Measurements from ENCODE around the gene YJEFN3. TPM values are rescaled to one million over a fixed set of nuclear protein-coding genes. Genes with fewer than 3 reads are reported as not detected.

YJEFN3 gene
- total RNA-seq, 2 donors from 2014 or later: 0.85 to 1.5 TPM

DNA sequence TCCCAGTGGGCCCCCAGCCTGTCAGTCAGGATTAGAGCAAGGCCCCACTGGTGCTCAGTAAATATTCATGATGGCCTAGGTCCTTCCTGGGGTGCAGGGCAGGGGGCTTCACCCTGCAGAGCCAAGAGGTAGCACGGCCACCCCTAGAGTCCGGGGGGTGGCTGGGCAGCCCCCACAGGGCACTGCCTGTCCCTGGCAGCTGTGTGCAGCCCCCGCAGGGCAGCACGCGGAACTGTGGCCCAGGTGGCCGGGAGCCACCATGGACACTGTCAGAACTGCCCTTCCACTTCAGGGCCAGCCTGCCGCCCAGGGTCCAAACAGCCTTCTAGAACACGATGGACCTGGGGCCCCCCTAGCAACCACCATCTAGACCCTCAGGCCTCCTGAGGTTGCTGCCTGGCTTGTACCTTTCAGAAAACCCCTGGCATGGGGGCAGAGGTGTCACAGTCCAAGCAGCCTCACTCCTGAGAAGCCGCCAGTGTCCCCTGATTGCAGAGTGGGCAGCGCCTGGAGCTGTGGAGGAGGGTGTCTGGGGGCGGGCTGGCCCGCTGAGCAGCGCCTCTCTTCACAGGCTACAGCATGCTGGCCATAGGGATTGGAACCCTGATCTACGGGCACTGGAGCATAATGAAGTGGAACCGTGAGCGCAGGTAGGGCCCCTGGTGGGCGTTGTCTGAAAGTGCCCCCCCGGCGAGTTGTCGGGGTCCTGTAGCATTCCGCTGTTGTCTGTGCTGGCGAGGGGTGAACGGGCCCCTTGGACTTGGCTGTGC is 2.9 kb upstream of the YJEFN3 start:
- H3K27ac ChIP-seq: no peak overlapping the region
- peaks cover 0 to 30% of the 10 kb centered on the region in 2 donors for H3K4me1 ChIP-seq
- H3K27me3 ChIP-seq: no peaks in the 10 kb centered on the region
- TF ChIP-seq, protein P1, sequence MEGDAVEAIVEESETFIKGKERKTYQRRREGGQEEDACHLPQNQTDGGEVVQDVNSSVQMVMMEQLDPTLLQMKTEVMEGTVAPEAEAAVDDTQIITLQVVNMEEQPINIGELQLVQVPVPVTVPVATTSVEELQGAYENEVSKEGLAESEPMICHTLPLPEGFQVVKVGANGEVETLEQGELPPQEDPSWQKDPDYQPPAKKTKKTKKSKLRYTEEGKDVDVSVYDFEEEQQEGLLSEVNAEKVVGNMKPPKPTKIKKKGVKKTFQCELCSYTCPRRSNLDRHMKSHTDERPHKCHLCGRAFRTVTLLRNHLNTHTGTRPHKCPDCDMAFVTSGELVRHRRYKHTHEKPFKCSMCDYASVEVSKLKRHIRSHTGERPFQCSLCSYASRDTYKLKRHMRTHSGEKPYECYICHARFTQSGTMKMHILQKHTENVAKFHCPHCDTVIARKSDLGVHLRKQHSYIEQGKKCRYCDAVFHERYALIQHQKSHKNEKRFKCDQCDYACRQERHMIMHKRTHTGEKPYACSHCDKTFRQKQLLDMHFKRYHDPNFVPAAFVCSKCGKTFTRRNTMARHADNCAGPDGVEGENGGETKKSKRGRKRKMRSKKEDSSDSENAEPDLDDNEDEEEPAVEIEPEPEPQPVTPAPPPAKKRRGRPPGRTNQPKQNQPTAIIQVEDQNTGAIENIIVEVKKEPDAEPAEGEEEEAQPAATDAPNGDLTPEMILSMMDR (IDR thresholded peaks at IDR 0.05): no peak
- no peak for DNase-seq (ENCODE audit: low spot score)
- peaks cover 33% of the 10 kb centered on the region for H3K36me3 ChIP-seq
- no peaks in the 10 kb centered on the region for H3K9me3 ChIP-seq
- H3K4me3 ChIP-seq: no peak overlapping the region

DNA sequence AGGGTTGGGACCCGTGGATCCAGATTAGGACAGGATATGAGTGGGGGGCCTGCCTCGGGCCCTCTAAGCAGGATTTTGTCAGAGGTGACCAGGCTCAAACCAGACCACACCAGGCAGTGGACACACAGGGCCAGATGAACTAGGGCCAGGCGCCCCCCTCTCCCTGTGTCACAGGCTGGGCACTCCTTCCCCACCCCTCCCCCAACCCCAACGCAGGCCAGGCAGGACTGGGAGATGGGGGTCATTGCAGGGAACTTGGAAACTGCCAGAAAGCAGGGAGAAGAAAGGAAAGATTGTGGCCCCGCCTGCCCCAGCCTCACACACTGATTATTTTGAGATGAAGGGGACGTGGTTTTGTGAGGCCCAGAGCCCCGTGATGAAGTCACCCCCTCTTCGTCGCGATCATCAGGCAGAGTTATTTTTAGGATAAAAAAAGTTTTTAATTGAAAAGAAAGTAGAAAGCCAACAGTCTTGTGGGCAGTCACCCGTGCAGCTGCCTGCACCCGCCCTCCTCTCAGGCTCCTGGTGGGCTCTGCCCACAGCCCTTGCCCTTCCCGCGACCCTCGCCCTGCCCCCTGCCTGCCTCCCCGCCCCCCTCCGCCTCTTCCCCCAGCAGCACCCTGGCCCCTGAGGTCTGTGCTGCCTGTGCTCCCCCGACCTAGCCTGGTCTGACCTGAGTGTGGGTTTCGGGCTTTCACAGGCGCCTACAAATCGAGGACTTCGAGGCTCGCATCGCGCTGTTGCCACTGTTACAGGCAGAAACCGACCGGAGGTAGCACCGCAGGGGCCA is 1.9 kb upstream of the YJEFN3 start:
- H3K27me3 ChIP-seq: no peaks in the 10 kb centered on the region
- peaks cover 0 to 30% of the 10 kb centered on the region in 2 donors for H3K4me1 ChIP-seq
- peaks cover 33% of the 10 kb centered on the region for H3K36me3 ChIP-seq
- no peak for DNase-seq (ENCODE audit: low spot score)
- H3K4me3 ChIP-seq: no peak overlapping the region
- no peaks in the 10 kb centered on the region for H3K9me3 ChIP-seq
- TF ChIP-seq, protein P1 (IDR thresholded peaks at IDR 0.05): no peak
- no peak overlapping the region for H3K27ac ChIP-seq

DNA sequence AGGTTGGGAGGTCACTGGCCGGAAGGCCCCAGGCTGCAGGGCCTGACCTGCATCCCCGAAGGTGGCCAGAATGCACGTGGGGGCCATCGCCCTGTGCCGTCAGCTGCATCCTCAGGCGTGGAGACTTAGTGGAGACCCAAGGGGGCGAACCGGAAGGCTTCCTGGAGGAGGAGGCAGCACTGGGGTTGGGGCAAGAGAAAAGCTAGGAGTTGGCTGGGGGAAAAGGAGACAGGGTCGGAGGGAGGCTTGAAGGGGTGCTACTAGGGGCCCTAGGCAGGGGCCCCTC is 1.4 kb upstream of the YJEFN3 start:
- Histone ChIP-seq H3K4me3 (no peak overlapping the region), H3K27ac (no peak overlapping the region), H3K4me1 (peaks cover 0 to 35% of the 10 kb centered on the region in 2 donors), H3K9me3 (no peaks in the 10 kb centered on the region), H3K27me3 (no peaks in the 10 kb centered on the region), H3K36me3 (peaks cover 33% of the 10 kb centered on the region)
- no peak for DNase-seq (ENCODE audit: low spot score)
- TF ChIP-seq, protein P1 (IDR thresholded peaks at IDR 0.05): no peak

DNA sequence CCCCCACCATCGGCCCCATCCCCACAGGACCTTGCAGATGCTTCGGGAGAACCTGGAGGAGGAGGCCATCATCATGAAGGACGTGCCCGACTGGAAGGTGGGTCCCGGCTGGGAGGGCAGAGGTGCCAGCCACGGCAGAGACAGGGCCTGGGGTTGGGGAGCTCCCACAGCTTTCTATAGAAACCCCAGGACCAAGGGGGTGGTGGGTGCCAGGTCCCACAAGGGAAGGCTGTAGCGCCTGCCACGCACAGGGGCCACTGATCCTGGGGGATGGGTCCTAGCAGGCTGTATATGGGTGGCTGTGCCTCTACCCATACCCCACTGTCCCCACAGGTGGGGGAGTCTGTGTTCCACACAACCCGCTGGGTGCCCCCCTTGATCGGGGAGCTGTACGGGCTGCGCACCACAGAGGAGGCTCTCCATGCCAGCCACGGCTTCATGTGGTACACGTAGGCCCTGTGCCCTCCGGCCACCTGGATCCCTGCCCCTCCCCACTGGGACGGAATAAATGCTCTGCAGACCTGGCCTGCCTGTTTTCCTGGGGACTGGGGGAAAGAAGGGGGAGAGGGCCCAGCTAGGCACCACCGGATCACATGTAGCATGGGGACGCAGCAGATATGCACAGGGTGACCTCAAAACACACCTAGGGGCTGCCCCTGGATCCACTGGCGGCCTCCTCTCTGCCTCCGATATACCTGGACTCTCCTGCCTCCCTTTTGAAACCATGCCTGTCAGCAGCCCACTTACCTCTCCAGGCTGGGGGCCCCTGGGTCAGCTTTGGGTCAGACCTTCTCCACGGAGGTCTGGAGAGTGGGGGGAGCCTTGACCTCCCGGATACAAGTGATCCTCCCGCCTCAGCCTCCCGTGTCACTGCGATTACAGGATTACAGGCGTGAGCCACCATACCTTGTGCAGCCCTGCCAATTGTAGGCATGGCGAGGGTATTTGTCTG is 761 bp upstream of the YJEFN3 start:
- DNase-seq (ENCODE audit: low spot score): no peak
- Histone ChIP-seq H3K27me3 (no peaks in the 10 kb centered on the region), H3K27ac (no peak overlapping the region), H3K9me3 (no peaks in the 10 kb centered on the region), H3K4me1 (peaks cover 0 to 39% of the 10 kb centered on the region in 2 donors), H3K4me3 (no peak overlapping the region), H3K36me3 (peaks cover 33% of the 10 kb centered on the region)
- TF ChIP-seq, protein P1 (IDR thresholded peaks at IDR 0.05): no peak

DNA sequence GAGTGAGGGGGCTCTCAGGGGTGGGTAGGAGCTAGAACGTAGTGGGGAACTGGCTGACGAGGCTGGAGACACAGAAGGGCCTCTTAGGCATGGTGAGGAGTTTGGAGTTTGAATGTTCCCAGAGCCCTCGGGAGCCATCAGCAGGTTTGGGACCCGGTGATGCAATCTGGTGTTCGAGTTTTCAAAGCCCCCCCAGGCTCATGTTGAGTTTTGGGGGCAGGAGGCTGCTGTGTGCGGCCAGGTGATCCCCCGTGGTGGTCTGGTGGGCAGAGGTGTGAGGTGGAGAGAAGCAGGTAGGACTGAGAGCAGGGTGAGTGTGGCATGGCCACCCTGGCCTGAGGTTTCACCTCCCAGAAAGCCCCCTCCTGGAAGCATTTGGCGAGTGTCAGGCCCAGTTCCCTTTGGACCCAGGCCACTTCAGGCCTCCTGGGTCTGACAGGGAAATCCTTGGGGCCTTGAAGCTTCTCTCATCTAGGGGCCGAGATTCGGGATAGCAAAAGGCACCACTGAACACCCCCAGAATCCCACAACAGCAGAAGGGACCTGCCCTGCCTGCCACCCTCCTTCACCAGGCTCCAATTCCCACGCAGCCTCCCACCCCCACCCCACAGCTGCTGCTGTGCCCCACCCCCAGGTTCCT is 1.2 kb downstream of the YJEFN3 start:
- Histone ChIP-seq H3K4me1 (peaks cover 0 to 39% of the 10 kb centered on the region in 2 donors), H3K9me3 (no peaks in the 10 kb centered on the region), H3K27me3 (no peaks in the 10 kb centered on the region), H3K27ac (no peak overlapping the region), H3K36me3 (peaks cover 25% of the 10 kb centered on the region), H3K4me3 (no peak overlapping the region)
- TF ChIP-seq, protein P1 (IDR thresholded peaks at IDR 0.05): no peak
- DNase-seq (ENCODE audit: low spot score): no peak
